ENCODE measurements around the gene MYO7A. TPM values are rescaled to one million over a fixed set of nuclear protein-coding genes. Genes with fewer than 3 reads are reported as not detected.
A peak's percentile ranks its signal among the peaks of the same experiment; 100 is the strongest.

Gene MYO7A
- total RNA-seq, 1 donor: under 0.01 TPM

DNA sequence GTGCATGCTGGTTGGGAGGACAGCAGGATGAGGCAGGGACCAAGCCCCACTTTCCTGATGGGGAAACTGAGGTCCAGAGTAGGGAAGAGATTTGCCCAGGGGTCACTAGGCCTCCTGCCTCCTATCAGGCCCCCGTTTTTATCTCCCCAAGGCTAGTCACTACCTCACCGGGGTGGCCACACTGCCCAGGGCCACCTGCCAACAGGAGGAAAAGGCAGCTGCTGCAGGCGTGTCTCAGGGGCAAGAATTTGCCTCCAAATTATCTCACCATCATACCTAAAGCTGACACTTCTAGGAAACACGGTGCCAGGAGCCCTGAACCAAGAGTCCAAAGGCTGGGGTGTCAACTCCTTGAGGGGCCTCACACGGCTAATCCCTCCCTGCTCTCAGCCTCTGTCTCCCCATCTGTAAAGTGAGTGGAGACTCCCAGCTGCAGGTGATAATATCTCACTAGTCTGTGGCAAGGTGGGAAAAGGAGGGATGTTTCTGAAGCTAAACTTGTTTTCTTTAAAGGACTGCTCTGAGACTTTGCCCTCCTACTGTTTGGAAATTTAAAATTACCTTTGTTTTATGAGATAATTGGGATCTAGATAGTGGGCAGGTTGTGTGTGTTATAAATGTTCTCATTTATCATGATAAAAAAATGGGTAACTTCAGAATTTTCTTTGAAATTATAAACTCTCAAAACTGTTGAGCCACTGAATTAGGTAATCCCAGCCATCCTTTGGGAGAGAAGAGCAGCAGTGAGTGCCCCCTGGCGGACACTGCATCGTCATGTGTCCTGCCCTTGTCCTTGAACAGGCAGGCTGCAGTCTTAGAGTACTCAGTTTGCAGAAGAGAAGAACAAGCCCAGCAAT, 60.0 kb downstream of the MYO7A start:
- no peak overlapping the region for H3K4me2 ChIP-seq (ENCODE audit: insufficient read depth, low read length)
- no peak overlapping the region for H3K4me3 ChIP-seq (ENCODE audit: insufficient read depth, low read length)
- no peaks in the 10 kb centered on the region for H3K9me3 ChIP-seq (ENCODE audit: low read depth, low read length)
- H3K79me2 ChIP-seq (ENCODE audit: insufficient read depth, low read length): no peaks in the 10 kb centered on the region
- H3K27ac ChIP-seq (ENCODE audit: low read depth, low read length): no peak overlapping the region
- H3K4me1 ChIP-seq (ENCODE audit: insufficient read depth, low read length): no peaks in the 10 kb centered on the region
- no peaks in the 10 kb centered on the region for H3K27me3 ChIP-seq (ENCODE audit: insufficient read depth, low read length)
- H4K20me1 ChIP-seq (ENCODE audit: insufficient read depth, low read length): no peaks in the 10 kb centered on the region
- TF ChIP-seq CTCF (IDR thresholded peaks at IDR 0.05; ENCODE audit: extremely low read depth, low read depth, low read length): peak; percentile 98
- H3K36me3 ChIP-seq (ENCODE audit: insufficient read depth, low read length): no peaks in the 10 kb centered on the region
- no peak overlapping the region for H2AFZ ChIP-seq (ENCODE audit: low read length)
- peak; percentile 98 for DNase-seq (ENCODE audit: insufficient read length, low spot score, missing footprints)

DNA sequence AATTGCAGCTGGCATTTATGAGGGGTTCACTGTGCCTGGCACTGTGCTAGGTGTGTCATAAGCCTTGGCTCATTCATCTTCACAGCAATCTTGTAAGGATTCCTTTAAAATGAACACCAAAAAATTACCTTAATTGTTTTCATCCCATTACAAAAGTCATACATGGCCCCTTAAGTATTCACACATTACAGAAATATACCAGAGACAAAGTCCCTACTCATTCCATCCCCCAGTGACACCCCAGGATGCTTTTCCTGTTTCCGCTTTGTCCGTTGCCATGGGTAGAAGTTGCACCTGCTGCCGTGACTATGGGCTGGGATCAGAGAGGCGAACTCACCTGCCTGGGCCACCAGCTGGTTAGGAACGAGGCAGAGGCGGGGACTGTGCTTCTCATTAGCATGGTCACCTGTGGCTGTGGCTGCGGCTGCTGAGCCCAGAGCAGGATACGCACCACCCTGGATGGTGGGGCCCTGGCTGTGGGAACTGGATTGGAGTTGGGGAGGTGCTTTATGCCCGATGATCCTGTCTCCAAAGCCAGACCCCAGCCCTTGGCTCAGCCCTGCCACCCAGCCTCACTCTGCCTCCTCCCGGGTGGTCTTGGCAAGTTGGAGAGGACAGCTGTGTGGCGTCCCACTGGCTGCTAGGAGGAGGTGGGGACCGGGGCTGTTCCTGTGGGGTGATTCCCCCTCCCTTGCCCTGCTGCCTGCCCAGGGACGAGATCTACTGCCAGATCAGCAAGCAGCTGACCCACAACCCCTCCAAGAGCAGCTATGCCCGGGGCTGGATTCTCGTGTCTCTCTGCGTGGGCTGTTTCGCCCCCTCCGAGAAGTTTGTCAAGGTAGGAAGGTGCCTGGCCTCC, 60.8 kb downstream of the MYO7A start:
- Histone ChIP-seq H3K27ac (ENCODE audit: low read depth, low read length) (no peak overlapping the region), H2AFZ (ENCODE audit: low read length) (no peak overlapping the region), H4K20me1 (ENCODE audit: insufficient read depth, low read length) (no peaks in the 10 kb centered on the region), H3K4me3 (ENCODE audit: insufficient read depth, low read length) (no peak overlapping the region), H3K27me3 (ENCODE audit: insufficient read depth, low read length) (no peaks in the 10 kb centered on the region), H3K9me3 (ENCODE audit: low read depth, low read length) (no peaks in the 10 kb centered on the region), H3K79me2 (ENCODE audit: insufficient read depth, low read length) (no peaks in the 10 kb centered on the region), H3K4me1 (ENCODE audit: insufficient read depth, low read length) (no peaks in the 10 kb centered on the region), H3K36me3 (ENCODE audit: insufficient read depth, low read length) (no peaks in the 10 kb centered on the region), H3K4me2 (ENCODE audit: insufficient read depth, low read length) (no peak overlapping the region)
- no peak for DNase-seq (ENCODE audit: insufficient read length, low spot score, missing footprints)
- TF ChIP-seq CTCF (IDR thresholded peaks at IDR 0.05; ENCODE audit: extremely low read depth, low read depth, low read length): no peak

DNA sequence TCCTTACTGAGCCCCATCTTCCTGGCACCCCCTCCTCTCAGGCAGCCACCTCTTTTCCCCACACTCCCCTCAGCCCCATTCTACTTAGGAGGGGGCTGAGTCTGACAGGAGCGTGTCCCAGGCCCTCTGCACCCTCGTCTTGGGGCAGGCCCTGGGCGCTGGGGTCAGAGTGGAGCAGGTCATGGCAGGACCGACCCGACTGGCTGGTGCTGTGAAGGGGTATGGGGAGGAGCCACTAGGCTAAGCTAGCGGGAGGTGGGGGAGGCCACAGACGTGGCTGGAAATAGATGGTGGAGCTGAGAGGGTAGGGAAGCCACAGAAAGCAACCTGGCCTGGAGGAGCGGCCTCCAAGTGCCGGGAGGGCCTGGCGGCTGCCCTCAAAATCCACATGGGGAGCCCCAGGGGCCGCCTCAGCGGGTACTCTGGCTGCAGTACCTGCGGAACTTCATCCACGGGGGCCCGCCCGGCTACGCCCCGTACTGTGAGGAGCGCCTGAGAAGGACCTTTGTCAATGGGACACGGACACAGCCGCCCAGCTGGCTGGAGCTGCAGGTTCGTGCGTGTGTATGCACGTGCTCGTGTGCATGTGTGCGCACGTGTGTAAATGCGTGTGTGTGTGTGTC, 61.7 kb downstream of the MYO7A start:
- no peak for TF ChIP-seq CTCF (IDR thresholded peaks at IDR 0.05; ENCODE audit: extremely low read depth, low read depth, low read length)
- no peaks in the 10 kb centered on the region for H3K79me2 ChIP-seq (ENCODE audit: insufficient read depth, low read length)
- H3K4me2 ChIP-seq (ENCODE audit: insufficient read depth, low read length): no peak overlapping the region
- H3K4me1 ChIP-seq (ENCODE audit: insufficient read depth, low read length): no peaks in the 10 kb centered on the region
- H2AFZ ChIP-seq (ENCODE audit: low read length): no peak overlapping the region
- no peaks in the 10 kb centered on the region for H3K36me3 ChIP-seq (ENCODE audit: insufficient read depth, low read length)
- H3K27ac ChIP-seq (ENCODE audit: low read depth, low read length): no peak overlapping the region
- DNase-seq (ENCODE audit: insufficient read length, low spot score, missing footprints): no peak
- no peaks in the 10 kb centered on the region for H3K9me3 ChIP-seq (ENCODE audit: low read depth, low read length)
- no peak overlapping the region for H3K4me3 ChIP-seq (ENCODE audit: insufficient read depth, low read length)
- no peaks in the 10 kb centered on the region for H4K20me1 ChIP-seq (ENCODE audit: insufficient read depth, low read length)
- no peaks in the 10 kb centered on the region for H3K27me3 ChIP-seq (ENCODE audit: insufficient read depth, low read length)
